ENCODE results near the gene SIM2.

SIM2 gene

DNA sequence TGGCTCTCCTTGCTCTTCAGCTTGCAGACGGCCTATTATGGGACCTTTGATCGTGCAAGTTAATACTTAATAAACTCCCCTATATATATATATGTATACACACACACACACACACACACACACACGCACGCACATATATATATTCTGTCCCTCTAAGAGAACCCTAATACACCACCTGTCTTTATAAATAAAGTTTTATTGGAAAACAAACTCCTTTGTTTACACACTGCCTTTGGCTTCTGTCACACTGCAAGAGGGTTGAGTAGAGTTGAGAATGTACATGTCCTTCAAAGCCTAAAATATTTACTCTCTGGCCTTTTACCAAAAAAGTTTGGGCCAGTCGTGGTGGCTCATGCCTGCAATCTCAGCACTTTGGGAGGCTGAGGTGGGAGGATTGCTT, 26.2 kb upstream of the SIM2 start:
- no peak overlapping the region for H3K4me3 ChIP-seq (ENCODE audit: low read depth, low read length)
- TF ChIP-seq, protein P1, sequence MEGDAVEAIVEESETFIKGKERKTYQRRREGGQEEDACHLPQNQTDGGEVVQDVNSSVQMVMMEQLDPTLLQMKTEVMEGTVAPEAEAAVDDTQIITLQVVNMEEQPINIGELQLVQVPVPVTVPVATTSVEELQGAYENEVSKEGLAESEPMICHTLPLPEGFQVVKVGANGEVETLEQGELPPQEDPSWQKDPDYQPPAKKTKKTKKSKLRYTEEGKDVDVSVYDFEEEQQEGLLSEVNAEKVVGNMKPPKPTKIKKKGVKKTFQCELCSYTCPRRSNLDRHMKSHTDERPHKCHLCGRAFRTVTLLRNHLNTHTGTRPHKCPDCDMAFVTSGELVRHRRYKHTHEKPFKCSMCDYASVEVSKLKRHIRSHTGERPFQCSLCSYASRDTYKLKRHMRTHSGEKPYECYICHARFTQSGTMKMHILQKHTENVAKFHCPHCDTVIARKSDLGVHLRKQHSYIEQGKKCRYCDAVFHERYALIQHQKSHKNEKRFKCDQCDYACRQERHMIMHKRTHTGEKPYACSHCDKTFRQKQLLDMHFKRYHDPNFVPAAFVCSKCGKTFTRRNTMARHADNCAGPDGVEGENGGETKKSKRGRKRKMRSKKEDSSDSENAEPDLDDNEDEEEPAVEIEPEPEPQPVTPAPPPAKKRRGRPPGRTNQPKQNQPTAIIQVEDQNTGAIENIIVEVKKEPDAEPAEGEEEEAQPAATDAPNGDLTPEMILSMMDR (IDR thresholded peaks at IDR 0.05; ENCODE audit: low read depth, low read length), result no peak
- in situ Hi-C loops (cut with HindIII; ENCODE audit: low sequenced_read_pairs), result no loop called here
- no peak for DNase-seq (ENCODE audit: low read depth, low spot score)

DNA sequence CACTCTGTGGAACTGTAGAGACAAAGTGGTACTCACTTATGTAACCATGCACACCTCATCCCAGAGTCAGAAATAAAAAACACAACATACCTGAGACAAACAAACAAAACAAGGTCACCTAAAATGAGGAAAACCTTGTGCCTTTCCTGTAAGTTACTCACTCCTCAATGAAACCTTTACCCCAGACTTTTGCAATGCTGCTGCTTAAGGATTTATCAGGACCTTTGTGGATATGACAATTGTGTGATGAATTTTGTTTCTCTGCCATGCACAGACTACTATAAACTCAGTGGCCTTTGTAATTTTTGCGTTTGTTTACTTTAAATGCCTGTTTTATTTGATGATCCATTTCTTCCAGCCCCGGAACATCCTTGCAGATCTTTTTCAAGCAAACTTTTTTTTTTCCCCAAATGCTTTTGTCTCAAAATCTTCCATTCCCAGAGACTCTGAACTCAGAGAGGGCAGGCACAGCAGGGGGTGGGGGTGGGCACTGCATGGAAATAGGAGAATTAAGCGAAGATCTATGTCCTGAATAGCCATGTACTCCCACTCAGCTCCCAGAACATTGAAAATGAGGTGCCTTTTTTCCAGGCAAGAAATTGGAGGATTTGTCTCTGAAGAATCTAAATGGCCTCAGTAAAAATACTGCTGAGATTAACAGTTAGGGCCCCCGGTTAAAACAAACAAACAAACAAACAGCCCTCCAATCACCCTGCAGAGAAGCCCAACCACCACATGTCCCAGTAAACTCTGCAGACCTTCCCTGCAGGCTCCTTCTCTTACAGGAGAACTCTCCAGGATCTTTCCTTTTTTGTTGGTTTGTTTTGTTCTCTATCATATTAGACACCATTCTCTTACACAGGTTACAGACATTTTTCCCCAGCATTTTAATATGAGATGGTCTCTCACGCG, 22.6 kb upstream of the SIM2 start:
- in situ Hi-C loops (cut with HindIII; ENCODE audit: low sequenced_read_pairs), result no loop called here
- DNase-seq (ENCODE audit: low read depth, low spot score), result no peak

DNA sequence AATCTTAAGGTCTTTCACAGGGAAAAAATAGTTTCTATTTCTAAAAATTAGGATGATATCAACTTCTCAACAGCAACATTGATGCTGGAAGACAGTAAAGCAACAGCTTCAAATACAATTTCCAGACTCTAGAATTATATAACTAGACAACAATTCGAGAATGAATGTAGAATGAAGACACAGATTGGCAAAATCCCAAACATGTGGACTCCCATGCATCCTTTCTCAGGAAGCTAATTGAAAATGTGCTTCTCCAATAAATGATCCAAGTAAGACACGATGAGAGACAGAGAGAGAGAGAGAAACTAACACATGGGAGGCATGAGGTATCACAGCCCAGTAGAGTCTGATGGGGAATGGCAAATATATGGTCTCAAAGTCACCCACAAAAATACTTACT, 21.5 kb upstream of the SIM2 start:
- H3K4me3 ChIP-seq (ENCODE audit: low read depth, low read length), result no peak overlapping the region
- in situ Hi-C loops (cut with HindIII; ENCODE audit: low sequenced_read_pairs), result no loop called here
- DNase-seq (ENCODE audit: low read depth, low spot score), result no peak
- TF ChIP-seq, protein P1 (IDR thresholded peaks at IDR 0.05; ENCODE audit: low read depth, low read length), result no peak

More for the DNA sequence above, 22.6 kb upstream of the SIM2 start:
- H3K4me3 ChIP-seq (ENCODE audit: low read depth, low read length), result no peak overlapping the region
- TF ChIP-seq, protein P1 (IDR thresholded peaks at IDR 0.05; ENCODE audit: low read depth, low read length), result no peak

DNA sequence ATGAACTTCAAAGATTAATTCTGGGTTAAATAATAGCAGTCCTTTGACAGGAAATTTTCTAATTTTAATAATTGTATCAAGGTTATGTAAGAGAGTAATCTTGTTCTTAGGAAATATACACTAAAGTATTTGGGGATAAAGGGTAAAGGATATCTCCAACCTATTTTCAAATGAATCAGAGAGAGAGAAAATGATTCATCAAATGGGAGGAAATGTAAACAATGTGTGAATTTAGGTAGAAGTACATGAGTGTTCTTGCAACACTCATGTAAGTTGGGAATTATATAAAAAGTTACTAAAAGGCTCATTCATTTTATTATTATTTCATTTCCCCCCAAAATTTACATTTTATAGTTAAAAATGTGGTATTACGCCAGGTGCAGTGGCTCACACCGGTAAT, 20.4 kb upstream of the SIM2 start:
- no peak overlapping the region for H3K4me3 ChIP-seq (ENCODE audit: low read depth, low read length)
- no peak for DNase-seq (ENCODE audit: low read depth, low spot score)

DNA sequence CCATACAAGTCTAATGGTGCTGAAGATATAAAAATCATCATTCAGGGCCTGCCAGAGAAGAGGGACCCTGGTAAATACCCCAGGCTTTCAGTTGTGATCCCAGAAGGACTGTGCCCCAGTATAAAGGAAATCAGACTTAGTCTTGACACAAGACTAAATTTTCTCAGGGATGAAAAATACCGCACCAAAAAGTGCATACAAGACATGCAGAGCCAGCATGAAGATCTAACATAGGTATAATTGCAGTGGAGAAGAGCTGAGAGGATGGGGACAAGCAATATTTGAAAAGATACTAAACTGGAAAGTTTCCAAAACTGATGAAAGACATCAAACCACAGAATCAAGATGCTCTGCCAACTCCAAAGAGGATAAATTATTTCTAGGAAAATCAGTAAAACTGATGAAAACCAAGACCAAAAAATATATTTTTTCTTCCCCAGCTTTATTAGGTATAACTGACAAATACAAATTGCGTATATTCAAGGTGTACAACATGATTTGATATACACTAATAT, 17.7 kb upstream of the SIM2 start:
- no peak overlapping the region for H3K4me3 ChIP-seq (ENCODE audit: low read depth, low read length)
- no peak for DNase-seq (ENCODE audit: low read depth, low spot score)
- TF ChIP-seq, protein P1 (IDR thresholded peaks at IDR 0.05; ENCODE audit: low read depth, low read length), result no peak
- in situ Hi-C loops (cut with HindIII; ENCODE audit: low sequenced_read_pairs), result no loop called here

More for the DNA sequence above, 20.4 kb upstream of the SIM2 start:
- in situ Hi-C loops (cut with HindIII; ENCODE audit: low sequenced_read_pairs), result no loop called here
- TF ChIP-seq, protein P1 (IDR thresholded peaks at IDR 0.05; ENCODE audit: low read depth, low read length), result no peak

DNA sequence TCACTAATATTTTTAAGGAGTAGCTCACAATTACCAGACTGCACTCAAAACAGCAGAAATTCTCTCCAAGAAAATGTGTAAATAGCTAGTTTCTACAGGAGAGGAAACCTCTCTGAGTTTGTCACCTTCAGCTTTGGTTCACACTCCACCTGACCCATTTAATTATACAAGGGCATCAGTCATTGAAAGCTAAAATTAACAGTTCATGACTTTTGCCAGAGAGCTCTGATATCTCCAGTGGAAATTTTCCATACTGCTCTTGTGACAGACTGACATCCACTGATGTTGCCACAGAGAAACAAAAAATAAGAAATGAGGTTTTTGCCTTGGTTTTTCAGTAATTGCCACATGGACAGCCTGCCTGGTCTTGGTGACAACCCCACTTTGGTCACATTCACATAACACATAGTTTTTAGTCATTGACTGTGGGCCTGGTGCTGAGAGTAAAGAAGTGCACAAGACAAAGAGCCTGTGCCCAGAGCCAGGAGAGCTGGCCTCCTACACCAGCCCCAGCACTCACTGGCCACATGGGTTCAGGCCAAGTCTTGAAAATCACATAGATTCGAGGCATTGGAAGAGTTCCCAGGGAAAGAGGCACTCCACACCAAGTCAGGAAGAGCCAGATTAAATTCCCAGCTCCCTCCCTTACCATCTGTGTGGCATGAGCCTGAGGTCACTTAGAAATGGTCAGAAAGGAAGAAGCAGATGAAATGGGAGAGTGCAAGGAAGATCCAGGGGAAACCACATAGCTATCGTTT, 13.8 kb upstream of the SIM2 start:
- H3K4me3 ChIP-seq (ENCODE audit: low read depth, low read length), result no peak overlapping the region
- no peak for DNase-seq (ENCODE audit: low read depth, low spot score)
- in situ Hi-C loops (cut with HindIII; ENCODE audit: low sequenced_read_pairs), result no loop called here
- TF ChIP-seq, protein P1 (IDR thresholded peaks at IDR 0.05; ENCODE audit: low read depth, low read length), result no peak
